H1 (cell line): ENCODE data around the gene ALX1. TPM values are rescaled to one million over a fixed set of nuclear protein-coding genes. Genes with fewer than 3 reads are reported as not detected.

Experiments
- CBX5 ChIP-seq: fragments of 300-800, 300-1000 bp; sonication (generic); IDR thresholded peaks from 2 replicates; pipeline ENCODE4 v1.7.1; 2016; ENCODE audit warnings: antibody characterized with exemption, low read length, low read depth
- EGR1 ChIP-seq: IDR thresholded peaks from 2 replicates; pipeline ENCODE4 v1.6.1; 2011; ENCODE audit warnings: low read depth, low read length, borderline replicate concordance
- EZH2 ChIP-seq: fragments of 200-600 bp; sonication (generic); IDR thresholded peaks from 2 replicates; pipeline ENCODE4 v1.7.1; 2012; ENCODE audit warnings: low read depth, mild to moderate bottlenecking, moderate library complexity, low read length, inconsistent platforms; ENCODE audit not compliant: severe bottlenecking
- PHF8 ChIP-seq: fragments of 200-600 bp; sonication (generic); conservative IDR thresholded peaks from 2 replicates; pipeline ENCODE4 v1.7.1; 2012; ENCODE audit warnings: low read depth, mild to moderate bottlenecking, inconsistent platforms, low read length, moderate library complexity
- RNF2 ChIP-seq: fragments of 200-900, 300-1000 bp; sonication (generic); IDR thresholded peaks from 2 replicates; pipeline ENCODE4 v1.7.1; 2016; ENCODE audit warnings: borderline replicate concordance, low read depth, mild to moderate bottlenecking, antibody characterized with exemption, low read length; ENCODE audit not compliant: poor library complexity, severe bottlenecking; ENCODE audit errors: missing control alignments
- SIN3A ChIP-seq, 2 experiments: IDR thresholded peaks in 1 of 2; conservative IDR thresholded peaks in 1 of 2; 2 replicates each; pipeline ENCODE4 v1.6.1; 2011 to 2012; ENCODE audit warnings: low read length in 2 of 2, improper control_type of control experiment in 1 of 2, low read depth in 1 of 2, mild to moderate bottlenecking in 1 of 2
- TCF12 ChIP-seq: IDR thresholded peaks from 2 replicates; pipeline ENCODE4 v1.6.1; 2011; ENCODE audit warnings: low read depth, mild to moderate bottlenecking, low read length
- polyA plus RNA-seq, 7 experiments: library from polyadenylated mRNA; depleted of rRNA in 3 of 7; stranded (reverse) in 5 of 7; unstranded in 2 of 7; fragments of >200 nt in 5 of 7; fragments of 200-250 nt in 2 of 7; gene quantifications; 1 replicate in 5 of 7; 2 replicates in 1 of 7; 4 replicates in 1 of 7; pipeline versions ENCODE4 v1.2.1 to v1.2.3, GENCODE V29; 2011 to 2013; ENCODE audit warnings: missing spikeins in 2 of 7, mixed read lengths in 2 of 7
- total RNA-seq: library from RNA; stranded (reverse); fragmentation: NEBNext Ultra II Directional; extraction: Animal tissue kit (Norgen Biotek cat#: 25700); gene quantifications from 2 replicates; pipeline ENCODE4 v1.2.1, GENCODE V29; 2021
- TF ChIP-seq, protein P1 (sequence below): fragments of 300-600 bp; sonication (generic); IDR thresholded peaks from 2 replicates; pipeline ENCODE4 v1.7.1; 2012; ENCODE audit warnings: low read length, moderate library complexity, mild to moderate bottlenecking, inconsistent platforms; ENCODE audit not compliant: insufficient replicate concordance
- TF ChIP-seq, protein P2 (sequence below): IDR thresholded peaks from 2 replicates; pipeline ENCODE4 v1.6.1; 2012; ENCODE audit warnings: low read length, inconsistent platforms

Gene ALX1
- total and polyA plus RNA-seq, 2 of the 8 experiments (the other 6 are each of a cell fraction or from before 2014, with no cell fraction given) = 0.41 to 0.73 TPM

DNA sequence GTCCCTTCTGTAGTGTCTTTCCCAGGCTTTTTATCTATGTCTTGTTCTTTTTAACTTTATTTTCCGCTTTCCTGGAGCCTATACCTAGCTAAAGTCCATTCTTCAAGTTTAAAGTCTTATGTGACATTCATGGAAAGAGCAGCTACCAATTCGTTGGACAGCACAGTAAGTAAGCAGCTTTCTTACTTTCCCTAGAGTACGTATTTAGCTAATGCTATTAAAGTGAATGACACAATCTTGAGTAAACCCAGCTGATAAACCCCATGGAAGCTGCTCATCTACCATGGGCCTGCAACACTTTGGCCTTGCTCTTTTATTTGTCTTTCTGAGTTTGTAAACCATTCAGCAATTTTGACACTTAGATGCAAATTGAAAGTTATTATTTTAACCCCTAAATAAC, 30.0 kb downstream of the ALX1 start (continued):
- TF ChIP-seq, protein P1, sequence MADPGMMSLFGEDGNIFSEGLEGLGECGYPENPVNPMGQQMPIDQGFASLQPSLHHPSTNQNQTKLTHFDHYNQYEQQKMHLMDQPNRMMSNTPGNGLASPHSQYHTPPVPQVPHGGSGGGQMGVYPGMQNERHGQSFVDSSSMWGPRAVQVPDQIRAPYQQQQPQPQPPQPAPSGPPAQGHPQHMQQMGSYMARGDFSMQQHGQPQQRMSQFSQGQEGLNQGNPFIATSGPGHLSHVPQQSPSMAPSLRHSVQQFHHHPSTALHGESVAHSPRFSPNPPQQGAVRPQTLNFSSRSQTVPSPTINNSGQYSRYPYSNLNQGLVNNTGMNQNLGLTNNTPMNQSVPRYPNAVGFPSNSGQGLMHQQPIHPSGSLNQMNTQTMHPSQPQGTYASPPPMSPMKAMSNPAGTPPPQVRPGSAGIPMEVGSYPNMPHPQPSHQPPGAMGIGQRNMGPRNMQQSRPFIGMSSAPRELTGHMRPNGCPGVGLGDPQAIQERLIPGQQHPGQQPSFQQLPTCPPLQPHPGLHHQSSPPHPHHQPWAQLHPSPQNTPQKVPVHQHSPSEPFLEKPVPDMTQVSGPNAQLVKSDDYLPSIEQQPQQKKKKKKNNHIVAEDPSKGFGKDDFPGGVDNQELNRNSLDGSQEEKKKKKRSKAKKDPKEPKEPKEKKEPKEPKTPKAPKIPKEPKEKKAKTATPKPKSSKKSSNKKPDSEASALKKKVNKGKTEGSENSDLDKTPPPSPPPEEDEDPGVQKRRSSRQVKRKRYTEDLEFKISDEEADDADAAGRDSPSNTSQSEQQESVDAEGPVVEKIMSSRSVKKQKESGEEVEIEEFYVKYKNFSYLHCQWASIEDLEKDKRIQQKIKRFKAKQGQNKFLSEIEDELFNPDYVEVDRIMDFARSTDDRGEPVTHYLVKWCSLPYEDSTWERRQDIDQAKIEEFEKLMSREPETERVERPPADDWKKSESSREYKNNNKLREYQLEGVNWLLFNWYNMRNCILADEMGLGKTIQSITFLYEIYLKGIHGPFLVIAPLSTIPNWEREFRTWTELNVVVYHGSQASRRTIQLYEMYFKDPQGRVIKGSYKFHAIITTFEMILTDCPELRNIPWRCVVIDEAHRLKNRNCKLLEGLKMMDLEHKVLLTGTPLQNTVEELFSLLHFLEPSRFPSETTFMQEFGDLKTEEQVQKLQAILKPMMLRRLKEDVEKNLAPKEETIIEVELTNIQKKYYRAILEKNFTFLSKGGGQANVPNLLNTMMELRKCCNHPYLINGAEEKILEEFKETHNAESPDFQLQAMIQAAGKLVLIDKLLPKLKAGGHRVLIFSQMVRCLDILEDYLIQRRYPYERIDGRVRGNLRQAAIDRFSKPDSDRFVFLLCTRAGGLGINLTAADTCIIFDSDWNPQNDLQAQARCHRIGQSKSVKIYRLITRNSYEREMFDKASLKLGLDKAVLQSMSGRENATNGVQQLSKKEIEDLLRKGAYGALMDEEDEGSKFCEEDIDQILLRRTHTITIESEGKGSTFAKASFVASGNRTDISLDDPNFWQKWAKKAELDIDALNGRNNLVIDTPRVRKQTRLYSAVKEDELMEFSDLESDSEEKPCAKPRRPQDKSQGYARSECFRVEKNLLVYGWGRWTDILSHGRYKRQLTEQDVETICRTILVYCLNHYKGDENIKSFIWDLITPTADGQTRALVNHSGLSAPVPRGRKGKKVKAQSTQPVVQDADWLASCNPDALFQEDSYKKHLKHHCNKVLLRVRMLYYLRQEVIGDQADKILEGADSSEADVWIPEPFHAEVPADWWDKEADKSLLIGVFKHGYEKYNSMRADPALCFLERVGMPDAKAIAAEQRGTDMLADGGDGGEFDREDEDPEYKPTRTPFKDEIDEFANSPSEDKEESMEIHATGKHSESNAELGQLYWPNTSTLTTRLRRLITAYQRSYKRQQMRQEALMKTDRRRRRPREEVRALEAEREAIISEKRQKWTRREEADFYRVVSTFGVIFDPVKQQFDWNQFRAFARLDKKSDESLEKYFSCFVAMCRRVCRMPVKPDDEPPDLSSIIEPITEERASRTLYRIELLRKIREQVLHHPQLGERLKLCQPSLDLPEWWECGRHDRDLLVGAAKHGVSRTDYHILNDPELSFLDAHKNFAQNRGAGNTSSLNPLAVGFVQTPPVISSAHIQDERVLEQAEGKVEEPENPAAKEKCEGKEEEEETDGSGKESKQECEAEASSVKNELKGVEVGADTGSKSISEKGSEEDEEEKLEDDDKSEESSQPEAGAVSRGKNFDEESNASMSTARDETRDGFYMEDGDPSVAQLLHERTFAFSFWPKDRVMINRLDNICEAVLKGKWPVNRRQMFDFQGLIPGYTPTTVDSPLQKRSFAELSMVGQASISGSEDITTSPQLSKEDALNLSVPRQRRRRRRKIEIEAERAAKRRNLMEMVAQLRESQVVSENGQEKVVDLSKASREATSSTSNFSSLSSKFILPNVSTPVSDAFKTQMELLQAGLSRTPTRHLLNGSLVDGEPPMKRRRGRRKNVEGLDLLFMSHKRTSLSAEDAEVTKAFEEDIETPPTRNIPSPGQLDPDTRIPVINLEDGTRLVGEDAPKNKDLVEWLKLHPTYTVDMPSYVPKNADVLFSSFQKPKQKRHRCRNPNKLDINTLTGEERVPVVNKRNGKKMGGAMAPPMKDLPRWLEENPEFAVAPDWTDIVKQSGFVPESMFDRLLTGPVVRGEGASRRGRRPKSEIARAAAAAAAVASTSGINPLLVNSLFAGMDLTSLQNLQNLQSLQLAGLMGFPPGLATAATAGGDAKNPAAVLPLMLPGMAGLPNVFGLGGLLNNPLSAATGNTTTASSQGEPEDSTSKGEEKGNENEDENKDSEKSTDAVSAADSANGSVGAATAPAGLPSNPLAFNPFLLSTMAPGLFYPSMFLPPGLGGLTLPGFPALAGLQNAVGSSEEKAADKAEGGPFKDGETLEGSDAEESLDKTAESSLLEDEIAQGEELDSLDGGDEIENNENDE = no peak
- TF ChIP-seq PHF8 (no peak), EGR1 (no peak), SIN3A (conservative IDR thresholded peaks at IDR 0.05 in 1 of 2, IDR thresholded peaks at IDR 0.05 in 1 of 2; ENCODE audit: low read depth in 1 of 2, low read length in 2 of 2) (no peak), EZH2 (no peak), CBX5 (no peak), RNF2 (no peak), TCF12 (no peak)
- TF ChIP-seq, protein P2, sequence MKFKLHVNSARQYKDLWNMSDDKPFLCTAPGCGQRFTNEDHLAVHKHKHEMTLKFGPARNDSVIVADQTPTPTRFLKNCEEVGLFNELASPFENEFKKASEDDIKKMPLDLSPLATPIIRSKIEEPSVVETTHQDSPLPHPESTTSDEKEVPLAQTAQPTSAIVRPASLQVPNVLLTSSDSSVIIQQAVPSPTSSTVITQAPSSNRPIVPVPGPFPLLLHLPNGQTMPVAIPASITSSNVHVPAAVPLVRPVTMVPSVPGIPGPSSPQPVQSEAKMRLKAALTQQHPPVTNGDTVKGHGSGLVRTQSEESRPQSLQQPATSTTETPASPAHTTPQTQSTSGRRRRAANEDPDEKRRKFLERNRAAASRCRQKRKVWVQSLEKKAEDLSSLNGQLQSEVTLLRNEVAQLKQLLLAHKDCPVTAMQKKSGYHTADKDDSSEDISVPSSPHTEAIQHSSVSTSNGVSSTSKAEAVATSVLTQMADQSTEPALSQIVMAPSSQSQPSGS = no peak
